ENCODE data around the gene MASP1. TPM values are rescaled to one million over a fixed set of nuclear protein-coding genes. Genes with fewer than 3 reads are reported as not detected.
"Not testable (repeated sequence)": the region's sequence is repeated elsewhere in the genome, so short reads cannot be mapped to it uniquely, and the experiment has no call there.

MASP1 gene
- polyA plus RNA-seq, 1 donor = 8.7 TPM

- DNase-seq = no peak
Observed at GRCh38 chr3:187222801-187223200, 68.7 kb downstream of the MASP1 start.

- no peak for DNase-seq
Observed at GRCh38 chr3:187215460-187215859, 76.1 kb downstream of the MASP1 start.

GRCh38 chr3:187213616-187214015 lies 77.9 kb downstream of the MASP1 start:
- DNase-seq = peak; percentile 57

GRCh38 chr3:187212705-187213104 lies 78.8 kb downstream of the MASP1 start:
- DNase-seq = no peak

DNA sequence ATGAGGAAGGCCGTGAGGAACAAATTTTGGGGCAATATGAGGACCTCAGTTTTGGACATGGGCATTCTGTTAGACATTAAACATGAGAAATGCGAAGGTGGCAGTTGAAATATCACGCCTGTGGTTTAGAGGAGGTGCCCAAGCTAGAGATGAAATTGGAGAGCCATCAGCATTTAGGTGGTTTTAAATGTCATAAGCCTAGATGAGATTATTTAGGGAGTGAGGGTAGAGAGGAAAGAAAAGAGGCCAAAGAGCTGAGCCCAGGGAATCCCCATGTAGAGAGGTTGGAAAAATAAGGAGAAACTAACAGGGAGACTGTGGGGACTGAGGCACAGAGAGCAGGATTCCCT lies 79.4 kb downstream of the MASP1 start:
- DNase-seq = no peak

DNA sequence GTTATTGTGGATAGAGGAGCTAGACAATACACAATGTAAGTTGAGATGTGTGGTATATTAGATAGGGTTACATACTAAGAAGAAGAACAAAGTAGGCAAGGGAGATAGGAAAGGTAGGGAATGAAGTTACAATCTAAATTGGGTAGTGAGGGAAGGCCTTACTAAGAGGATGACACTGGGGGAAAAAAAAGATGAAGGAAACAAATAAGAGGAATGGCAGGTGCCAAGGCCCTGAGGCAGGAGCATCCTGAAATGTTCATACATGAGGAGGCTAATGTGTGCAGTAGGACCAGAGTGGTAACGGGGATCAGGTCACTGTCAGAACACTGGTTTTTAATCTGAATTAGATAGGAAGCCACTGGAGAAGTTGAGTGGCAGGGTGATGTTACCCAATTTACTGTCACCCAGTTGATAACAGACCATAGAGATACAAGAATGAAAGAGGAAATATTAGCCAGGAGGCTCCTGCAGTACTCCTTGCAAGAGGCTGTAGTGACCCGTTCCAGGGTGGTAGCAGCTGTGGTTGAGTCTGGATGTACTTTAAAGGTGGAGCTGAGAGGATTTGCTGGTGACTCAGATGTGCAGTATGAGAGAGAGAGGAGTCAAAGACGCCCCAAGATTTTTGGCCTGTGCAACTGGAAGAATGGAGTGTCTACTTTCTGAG lies 79.9 kb downstream of the MASP1 start:
- no peak for DNase-seq

DNA sequence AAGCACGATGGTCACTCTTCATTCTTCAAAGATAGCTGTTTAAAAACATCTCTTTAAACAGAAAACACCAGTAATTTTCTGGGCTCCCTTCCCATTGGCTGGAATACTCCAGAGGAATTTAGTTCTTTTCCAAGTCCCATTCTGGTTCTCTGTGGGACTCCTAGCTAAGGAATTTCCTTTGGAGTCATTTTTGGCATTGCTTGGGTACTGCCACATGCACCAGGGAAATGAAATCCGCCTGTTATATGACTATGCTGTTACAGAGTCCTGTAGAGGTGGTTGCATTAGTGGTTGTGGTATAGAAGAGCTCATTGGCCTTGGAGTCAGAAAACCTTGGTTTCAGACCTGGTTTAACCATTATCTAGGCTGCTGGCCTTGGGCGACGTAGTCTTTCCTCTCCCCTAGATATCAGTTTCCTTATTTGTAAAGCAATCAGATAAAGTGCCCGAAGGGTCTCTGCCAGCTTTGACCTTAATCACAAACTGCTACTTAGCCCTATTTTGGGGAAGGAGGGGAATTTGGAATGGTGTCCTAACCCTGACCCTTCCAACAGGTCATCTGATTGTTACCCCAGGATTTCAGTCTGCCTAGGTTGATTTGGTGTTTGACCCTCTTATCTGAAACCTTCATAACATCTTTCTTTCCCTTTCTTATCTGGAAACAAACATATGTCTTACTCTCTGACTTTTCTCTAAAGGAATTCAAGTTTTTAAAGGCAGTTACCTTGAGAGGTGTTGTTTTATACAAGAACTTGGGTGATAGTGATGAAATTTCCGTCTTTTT lies 80.8 kb downstream of the MASP1 start:
- no peak for DNase-seq

- DNase-seq = no peak
Observed at GRCh38 chr3:187210091-187210490, 81.4 kb downstream of the MASP1 start.

DNA sequence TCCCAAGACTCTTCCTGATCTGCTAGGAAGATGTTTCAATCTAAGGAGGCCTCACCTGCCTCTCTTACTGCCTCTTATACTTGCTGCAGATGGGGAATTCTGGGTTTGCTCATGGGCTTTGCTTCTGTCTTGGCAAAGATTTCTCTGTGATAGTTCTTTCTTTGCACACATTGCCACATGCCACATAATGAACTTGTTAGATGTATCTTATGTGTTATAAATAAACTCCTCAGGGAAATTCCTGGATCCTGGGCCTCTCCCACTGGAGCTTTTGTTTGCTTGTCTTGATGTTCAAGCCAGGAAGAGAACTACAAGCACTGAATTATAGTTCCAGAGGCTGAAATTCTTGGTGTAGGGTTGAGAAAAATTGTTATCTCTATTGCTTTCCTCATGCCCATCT lies 82.0 kb downstream of the MASP1 start:
- DNase-seq = no peak

GRCh38 chr3:187208159-187208558 lies 83.4 kb downstream of the MASP1 start:
- DNase-seq = no peak

DNA sequence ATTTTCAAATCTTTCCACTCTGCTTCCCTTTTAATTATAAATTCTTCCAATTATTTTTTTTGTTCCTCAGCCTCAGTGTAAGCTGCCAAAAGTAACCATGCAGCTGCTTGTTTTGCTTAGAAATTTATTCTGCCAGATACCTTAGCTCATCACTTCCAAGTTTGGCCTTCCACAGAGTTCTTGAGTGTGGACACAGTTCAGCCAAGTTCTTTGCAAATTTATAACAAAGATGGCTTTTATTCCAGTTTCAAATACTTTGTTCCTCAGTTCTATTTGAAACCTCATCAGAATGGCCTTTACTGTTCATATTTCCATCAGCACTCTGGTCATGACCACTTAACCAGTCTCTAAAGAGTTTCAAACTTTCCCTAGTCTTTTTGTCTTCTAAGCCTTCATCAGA lies 83.9 kb downstream of the MASP1 start:
- DNase-seq = no peak

GRCh38 chr3:187207062-187207461 lies 84.5 kb downstream of the MASP1 start:
- DNase-seq = no peak

- no peak for DNase-seq
Observed at GRCh38 chr3:187205683-187206082, 85.9 kb downstream of the MASP1 start.

DNA sequence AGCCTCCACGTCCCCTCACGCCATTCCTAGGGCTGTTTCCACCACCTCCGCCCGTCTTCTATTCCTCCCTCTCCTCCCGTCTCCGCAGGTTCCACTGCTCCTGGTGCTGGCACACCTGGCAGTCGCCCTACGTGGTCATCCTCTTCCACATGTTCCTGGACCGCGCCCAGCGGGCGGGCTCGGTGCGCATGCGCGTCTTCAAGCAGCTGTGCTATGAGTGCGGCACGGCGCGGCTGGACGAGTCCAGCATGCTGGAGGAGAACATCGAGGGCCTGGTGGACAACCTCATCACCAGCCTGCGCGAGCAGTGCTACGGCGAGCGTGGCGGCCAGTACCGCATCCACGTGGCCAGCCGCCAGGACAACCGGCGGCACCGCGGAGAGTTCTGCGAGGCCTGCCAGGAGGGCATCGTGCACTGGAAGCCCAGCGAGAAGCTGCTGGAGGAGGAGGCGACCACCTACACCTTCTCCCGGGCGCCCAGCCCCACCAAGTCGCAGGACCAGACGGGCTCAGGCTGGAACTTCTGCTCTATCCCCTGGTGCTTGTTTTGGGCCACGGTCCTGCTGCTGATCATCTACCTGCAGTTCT lies 92.0 kb downstream of the MASP1 start:
- not testable (repeated sequence) for DNase-seq

DNA sequence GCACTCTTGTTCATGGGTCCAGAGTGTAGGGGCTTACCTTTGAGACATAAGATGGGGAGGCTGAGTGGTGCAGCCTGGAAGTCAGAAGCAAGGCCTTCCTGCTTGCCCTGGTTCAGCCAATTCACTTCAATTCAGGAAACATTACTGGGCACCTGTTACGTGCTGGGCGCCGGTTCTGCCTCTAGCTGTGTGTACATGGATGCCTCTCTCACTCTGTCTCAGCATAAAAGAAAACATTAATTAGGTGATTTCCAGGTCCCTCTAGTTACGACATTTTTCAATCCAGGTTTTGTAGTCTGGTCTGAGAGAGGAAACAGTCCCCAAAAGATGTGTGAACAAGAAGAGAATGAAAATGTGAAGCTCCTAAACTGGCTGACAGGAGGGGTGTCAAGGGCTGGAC lies 93.0 kb downstream of the MASP1 start:
- DNase-seq = no peak

GRCh38 chr3:187197335-187197649 lies 94.2 kb downstream of the MASP1 start, which contains the start of gene RTP1:
Gene RTP1, plus strand, starts transcription at chr3:187197486. Its CDS starts 30 bp downstream, at chr3:187197516.
- peak; percentile 15 for DNase-seq

- no peak for DNase-seq
Observed at GRCh38 chr3:187196573-187197334, 94.8 kb downstream of the MASP1 start.

GRCh38 chr3:187193181-187193580 lies 98.4 kb downstream of the MASP1 start:
- no peak for DNase-seq

DNA sequence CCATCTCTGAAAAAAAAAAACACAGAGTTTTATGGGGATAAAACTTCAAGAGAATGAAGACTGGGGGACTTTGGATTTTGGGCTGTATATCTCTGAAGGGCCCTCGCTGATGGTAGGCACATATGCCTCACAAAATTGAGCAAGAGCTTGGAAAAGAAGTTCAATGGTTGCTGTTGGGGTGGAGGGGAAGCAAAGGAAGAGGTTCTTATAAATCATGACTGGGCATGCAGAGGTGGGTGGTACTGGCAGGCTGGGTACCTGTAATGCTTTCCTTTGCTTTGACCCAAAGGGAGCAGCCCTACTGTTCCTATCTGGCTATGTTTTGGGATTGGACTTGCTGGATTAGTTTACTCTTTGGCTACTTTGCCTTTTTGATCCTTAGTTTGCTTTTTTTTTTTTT lies 100.3 kb downstream of the MASP1 start:
- DNase-seq = no peak

DNA sequence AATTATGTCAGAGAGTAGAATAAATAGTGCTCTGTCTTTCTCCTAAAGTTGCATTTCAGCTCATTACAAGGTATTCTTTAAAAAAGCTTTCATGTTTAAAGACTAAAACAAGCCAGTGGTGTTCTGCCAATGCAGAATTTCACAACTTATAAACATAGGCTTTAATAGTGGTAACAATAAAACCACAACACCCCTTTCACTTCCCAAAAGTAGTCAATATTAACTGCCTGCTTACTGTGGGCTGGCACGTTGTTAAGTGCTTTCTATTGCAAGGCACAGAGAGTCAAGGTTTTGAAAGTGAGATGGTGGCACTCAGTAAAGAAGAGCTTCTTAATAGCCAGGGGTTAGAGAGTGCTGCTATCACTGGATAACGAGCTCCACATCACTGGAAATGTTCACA lies 102.6 kb downstream of the MASP1 start:
- DNase-seq = no peak

DNA sequence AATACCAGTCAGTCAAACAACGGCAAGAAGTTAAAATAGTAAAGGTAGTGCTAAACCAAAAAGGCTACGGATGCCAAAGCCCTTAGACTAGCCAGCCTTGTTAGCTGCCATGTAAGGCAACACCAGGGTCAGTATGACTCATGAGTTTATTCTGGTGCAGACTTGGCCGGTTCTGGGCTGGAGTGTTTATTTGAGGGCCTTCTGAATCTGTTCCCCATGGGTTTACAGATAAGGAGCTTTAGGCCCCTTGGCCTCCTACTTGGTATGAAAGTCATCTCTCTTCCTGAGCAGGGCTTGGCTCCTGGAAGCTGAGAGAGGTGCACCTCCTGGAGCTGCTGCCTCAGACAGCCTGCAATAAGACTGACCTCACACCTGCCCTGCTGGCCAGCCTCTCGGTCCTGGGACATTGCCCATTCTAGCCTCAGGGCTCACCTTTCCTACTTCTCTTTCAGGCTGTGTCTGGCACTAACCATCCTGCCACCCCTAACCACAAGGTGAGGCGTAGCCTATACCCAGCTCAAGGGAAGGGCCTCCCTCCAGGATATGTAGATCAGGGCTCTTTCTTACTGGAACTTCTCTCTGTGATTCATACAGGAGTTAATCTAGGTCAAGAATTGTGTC lies 104.6 kb downstream of the MASP1 start:
- DNase-seq = no peak

GRCh38 chr3:187186375-187186774 lies 105.2 kb downstream of the MASP1 start:
- no peak for DNase-seq
